Measurements from ENCODE around the gene FAM162A.

The FAM162A gene

DNA sequence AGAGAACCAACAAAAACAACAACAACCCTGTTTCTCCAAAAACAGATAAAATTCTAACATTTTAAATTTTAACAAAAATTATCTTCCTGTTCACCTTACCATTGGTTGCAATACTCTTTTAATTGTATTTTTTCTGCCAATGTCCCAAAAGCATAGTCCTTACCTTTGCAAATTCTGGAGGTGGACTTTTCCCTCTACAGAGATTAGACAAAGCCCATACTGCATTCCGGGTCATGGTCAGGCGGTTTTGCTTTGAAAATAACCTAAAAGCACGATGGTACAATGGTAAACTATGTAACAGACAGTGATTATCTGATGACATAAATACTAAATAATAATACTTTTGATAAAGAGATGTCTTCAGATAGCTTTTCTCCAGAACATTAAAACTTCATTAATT is 67.4 kb downstream of the FAM162A start:
- no peak for TF ChIP-seq Cebpa-rat (IDR thresholded peaks at IDR 0.05)
- Histone ChIP-seq H3K27me3 (no peaks in the 10 kb centered on the region), H3K36me3 (peaks cover 81 to 93% (median 86%) of the 10 kb centered on the region in 11 experiments), H3K4me2 (no peak overlapping the region), H3K27ac (no peak overlapping the region), H3K9me3 (replicated peaks in 1 of 11) (peaks cover 0 to 16% (median 13%) of the 10 kb centered on the region in 11 experiments; a peak in 12 of 22 replicates), H4K20me1 (peaks cover 0 to 25% (median 0%) of the 10 kb centered on the region in 11 experiments; a peak in 5 of 22 replicates), H3K9ac (no peak overlapping the region), H3K4me3 (no peak overlapping the region), H3K4me1 (peaks cover 0 to 7% (median 0%) of the 10 kb centered on the region in 10 experiments; a peak in 2 of 20 replicates)

DNA sequence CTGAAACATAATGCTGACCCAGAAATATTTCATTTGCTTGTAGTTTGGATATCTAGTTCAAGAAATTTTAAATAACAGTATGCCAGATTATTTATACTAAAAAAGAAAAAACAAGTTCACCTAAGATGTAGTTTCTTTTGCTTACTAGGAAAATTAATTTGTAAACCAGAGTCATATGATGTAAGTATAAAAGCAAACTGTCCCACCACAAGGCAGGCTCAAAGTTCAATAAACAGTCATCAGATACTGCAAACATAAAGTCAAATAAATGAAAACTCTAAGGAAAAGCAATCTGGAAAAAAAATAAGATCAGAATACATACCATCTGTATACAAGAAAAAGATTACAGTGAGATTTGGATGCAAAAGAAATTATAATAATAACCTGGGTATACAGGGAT is 72.1 kb downstream of the FAM162A start:
- Histone ChIP-seq H3K9me3 (replicated peaks in 1 of 11) (no peaks in the 10 kb centered on the region), H3K9ac (no peak overlapping the region), H3K27me3 (no peaks in the 10 kb centered on the region), H3K36me3 (peaks cover 86 to 97% (median 95%) of the 10 kb centered on the region in 11 experiments), H3K4me2 (no peak overlapping the region), H3K27ac (no peak overlapping the region), H4K20me1 (peaks cover 4 to 44% (median 15%) of the 10 kb centered on the region in 11 experiments; a peak in 14 of 22 replicates), H3K4me3 (no peak overlapping the region), H3K4me1 (no peaks in the 10 kb centered on the region)
- no peak for TF ChIP-seq Cebpa-rat (IDR thresholded peaks at IDR 0.05)

DNA sequence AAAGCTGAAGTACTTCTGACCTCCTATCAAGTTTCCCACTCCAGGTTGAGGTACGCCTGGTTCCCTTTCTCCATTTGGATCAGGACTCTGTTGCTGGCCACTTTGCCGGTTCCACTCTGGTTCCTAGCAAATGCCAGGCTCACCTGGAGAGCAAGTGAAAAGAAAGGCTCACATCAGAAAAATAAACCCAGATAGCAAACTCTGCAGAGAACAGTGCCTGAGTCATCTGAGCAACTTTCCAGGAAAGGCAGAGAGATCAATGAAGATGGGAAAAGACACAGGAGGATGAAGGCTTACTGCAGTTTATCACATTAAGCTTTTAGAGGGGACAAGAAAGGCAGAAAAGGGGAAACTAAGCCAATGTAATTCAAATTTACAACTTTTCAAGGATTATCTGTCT is 73.7 kb downstream of the FAM162A start:
- no peak overlapping the region for H3K27ac ChIP-seq
- no peak overlapping the region for H3K9ac ChIP-seq
- H3K9me3 ChIP-seq (replicated peaks in 1 of 11), result no peaks in the 10 kb centered on the region
- TF ChIP-seq Cebpa-rat (IDR thresholded peaks at IDR 0.05), result no peak
- peaks cover 89 to 100% (median 98%) of the 10 kb centered on the region in 11 experiments for H3K36me3 ChIP-seq
- no peak overlapping the region for H3K4me2 ChIP-seq
- no peaks in the 10 kb centered on the region for H3K4me1 ChIP-seq
- no peak overlapping the region for H3K4me3 ChIP-seq
- H4K20me1 ChIP-seq, result peaks cover 4 to 53% (median 20%) of the 10 kb centered on the region in 11 experiments; a peak in 15 of 22 replicates
- H3K27me3 ChIP-seq, result no peaks in the 10 kb centered on the region

DNA sequence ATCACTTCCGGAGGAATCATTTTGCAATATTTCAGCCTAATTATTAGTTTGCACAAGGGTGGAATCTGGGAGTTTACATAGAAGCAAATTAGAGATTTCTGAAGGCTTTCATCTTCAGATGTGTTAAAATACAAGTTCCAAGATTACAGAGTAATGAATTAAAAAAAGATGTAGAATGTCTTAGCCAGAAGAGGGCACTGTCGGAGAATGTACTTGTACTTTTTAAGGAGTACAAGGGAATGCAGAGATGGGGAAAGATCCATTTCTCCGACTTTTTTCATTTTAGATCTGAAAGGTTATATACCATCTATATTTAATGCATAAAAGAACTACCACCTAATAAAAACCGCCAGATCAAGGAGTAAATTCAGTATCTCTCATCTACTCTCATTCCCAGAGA is 75.0 kb downstream of the FAM162A start:
- peaks cover 88 to 100% (median 98%) of the 10 kb centered on the region in 11 experiments for H3K36me3 ChIP-seq
- H3K9me3 ChIP-seq (replicated peaks in 1 of 11), result no peaks in the 10 kb centered on the region
- H3K27ac ChIP-seq, result no peak overlapping the region
- no peak overlapping the region for H3K4me2 ChIP-seq
- no peak overlapping the region for H3K4me3 ChIP-seq
- TF ChIP-seq Cebpa-rat (IDR thresholded peaks at IDR 0.05), result no peak
- no peak overlapping the region for H3K9ac ChIP-seq
- peaks cover 4 to 62% (median 21%) of the 10 kb centered on the region in 11 experiments; a peak in 15 of 22 replicates for H4K20me1 ChIP-seq
- no peaks in the 10 kb centered on the region for H3K27me3 ChIP-seq
- H3K4me1 ChIP-seq, result no peaks in the 10 kb centered on the region

DNA sequence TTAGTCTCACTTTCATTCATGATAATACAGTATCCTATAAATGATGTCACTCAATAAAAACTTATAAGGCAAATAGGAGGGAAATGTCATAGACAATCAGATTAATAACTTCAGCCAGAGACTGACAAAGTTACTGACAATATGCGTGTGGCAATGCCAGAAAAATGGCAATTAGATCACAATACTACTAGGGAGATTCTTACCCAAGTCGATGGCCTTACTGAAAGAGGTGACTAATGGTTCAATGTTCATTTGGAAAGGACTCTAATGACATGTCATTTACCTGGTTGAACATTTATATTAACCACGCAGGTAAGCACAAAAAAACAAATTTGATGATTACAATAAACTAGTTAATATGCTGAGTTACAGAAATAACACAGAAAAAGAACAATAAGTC is 77.8 kb downstream of the FAM162A start:
- H3K36me3 ChIP-seq, result peaks cover 90 to 100% (median 98%) of the 10 kb centered on the region in 11 experiments
- no peaks in the 10 kb centered on the region for H3K9me3 ChIP-seq (replicated peaks in 1 of 11)
- no peak overlapping the region for H3K27ac ChIP-seq
- H3K4me2 ChIP-seq, result no peak overlapping the region
- TF ChIP-seq Cebpa-rat (IDR thresholded peaks at IDR 0.05), result no peak
- no peaks in the 10 kb centered on the region for H3K4me1 ChIP-seq
- H3K27me3 ChIP-seq, result no peaks in the 10 kb centered on the region
- no peak overlapping the region for H3K4me3 ChIP-seq
- H3K9ac ChIP-seq, result no peak overlapping the region
- H4K20me1 ChIP-seq, result peaks cover 4 to 86% (median 27%) of the 10 kb centered on the region in 11 experiments; a peak in 17 of 22 replicates
